GM10847 (cell line): Measurements from ENCODE around the gene PROM1.

ENCODE experiments used
- POLR2A ChIP-seq: IDR thresholded peaks from 2 replicates; pipeline ENCODE4 v1.6.1; 2011; ENCODE audit not compliant: insufficient read length; ENCODE audit errors: extremely low read depth

The PROM1 gene

GRCh38 chr4:16083241-16084191 lies at the start of gene PROM1:
TSS of gene PROM1 (minus strand) at chr4:16084023. CDS start at chr4:16075906, 8,117 bp downstream.
- TF ChIP-seq POLR2A: no peak

GRCh38 chr4:16133406-16133805 lies 49.6 kb upstream of the PROM1 start:
- TF ChIP-seq POLR2A: no peak

GRCh38 chr4:16131293-16131692 lies 47.5 kb upstream of the PROM1 start:
- TF ChIP-seq POLR2A: no peak

- no peak for TF ChIP-seq POLR2A
Measured at GRCh38 chr4:16129336-16129735, 45.5 kb upstream of the PROM1 start.

- TF ChIP-seq POLR2A: no peak
Measured at GRCh38 chr4:16126714-16127113, 42.9 kb upstream of the PROM1 start.

GRCh38 chr4:16125571-16126445 lies 42.0 kb upstream of the PROM1 start:
- TF ChIP-seq POLR2A: no peak

GRCh38 chr4:16124232-16124631 lies 40.4 kb upstream of the PROM1 start:
- TF ChIP-seq POLR2A: no peak

GRCh38 chr4:16123356-16124084 lies 39.7 kb upstream of the PROM1 start:
- TF ChIP-seq POLR2A: no peak

GRCh38 chr4:16122784-16123183 lies 39.0 kb upstream of the PROM1 start:
- TF ChIP-seq POLR2A: no peak

- TF ChIP-seq POLR2A: no peak
Measured at GRCh38 chr4:16122308-16122711, 38.5 kb upstream of the PROM1 start.

GRCh38 chr4:16120720-16121119 lies 36.9 kb upstream of the PROM1 start:
- TF ChIP-seq POLR2A: no peak

- TF ChIP-seq POLR2A: no peak
Measured at GRCh38 chr4:16119981-16120380, 36.2 kb upstream of the PROM1 start.

- no peak for TF ChIP-seq POLR2A
Measured at GRCh38 chr4:16118090-16118489, 34.3 kb upstream of the PROM1 start.

- no peak for TF ChIP-seq POLR2A
Measured at GRCh38 chr4:16117164-16117563, 33.3 kb upstream of the PROM1 start.

- TF ChIP-seq POLR2A: no peak
Measured at GRCh38 chr4:16116493-16116990, 32.7 kb upstream of the PROM1 start.
